NB4 (cell line): ENCODE results near the gene CD244.

Experiments
- CTCF ChIP-seq: IDR thresholded peaks from one replicate; pipeline ENCODE4 v1.5.1; 2012; ENCODE audit warnings: low read depth, low read length
- MAX ChIP-seq: IDR thresholded peaks from 2 replicates; pipeline ENCODE4 v1.6.1; 2011; ENCODE audit warnings: low read depth, low read length
- MYC ChIP-seq: IDR thresholded peaks from 2 replicates; pipeline ENCODE4 v1.6.1; 2011; ENCODE audit warnings: low read depth, low read length
- POLR2A ChIP-seq: IDR thresholded peaks from 2 replicates; pipeline ENCODE4 v1.6.1; 2011; ENCODE audit warnings: mild to moderate bottlenecking; ENCODE audit not compliant: insufficient read length; ENCODE audit errors: extremely low read depth

DNA sequence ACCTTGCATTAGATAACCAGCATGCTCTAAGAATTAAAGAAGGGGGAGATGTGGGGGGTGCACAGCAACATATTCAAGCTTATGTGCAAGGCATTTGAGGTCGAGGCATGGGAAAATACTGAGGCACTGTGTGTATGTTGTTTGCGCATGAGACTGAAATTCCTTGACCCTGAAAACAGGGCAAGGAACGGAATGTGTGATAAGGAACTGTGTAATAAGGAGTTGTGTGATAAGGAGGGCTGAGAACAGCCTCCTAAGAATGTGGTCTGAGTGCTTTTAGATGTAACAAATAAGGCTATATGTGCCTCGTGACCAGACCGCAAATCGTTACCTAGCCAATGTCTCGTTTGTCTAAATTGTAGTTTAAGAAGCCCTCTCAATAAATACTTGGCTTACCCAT, 48.8 kb upstream of the CD244 start:
- TF ChIP-seq CTCF (no peak), POLR2A (no peak), MYC (no peak), MAX (no peak)
